Measurements from ENCODE around the gene LMF2. TPM values are rescaled to one million over a fixed set of nuclear protein-coding genes. Genes with fewer than 3 reads are reported as not detected.

LMF2 gene
- total and polyA plus RNA-seq, 2 of the 8 experiments (the other 6 are each of a cell fraction or from before 2014, with no cell fraction given) = 34.3 to 62.9 TPM

DNA sequence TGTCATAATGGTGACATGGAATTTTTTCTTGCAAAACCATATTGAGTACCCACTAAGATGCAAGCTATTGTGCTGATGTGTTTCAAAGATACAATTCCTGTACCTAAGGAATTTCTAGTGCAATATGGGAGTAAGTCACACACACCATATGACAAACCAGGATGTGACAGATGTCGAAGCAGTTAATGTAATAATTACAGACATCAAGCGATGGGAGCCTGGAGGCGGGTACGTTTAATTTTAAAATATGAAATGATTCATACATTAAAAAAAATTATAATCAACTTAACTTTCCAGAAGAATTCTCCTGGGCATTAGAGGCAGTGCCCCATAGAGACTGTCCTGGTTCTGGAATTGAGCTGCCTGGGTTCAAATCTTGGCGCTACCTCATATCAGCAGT lies 49.2 kb upstream of the LMF2 start (continued):
- no peak for TF ChIP-seq SP4 (IDR thresholded peaks at IDR 0.05; ENCODE audit: low read length)
- TF ChIP-seq, protein P1, sequence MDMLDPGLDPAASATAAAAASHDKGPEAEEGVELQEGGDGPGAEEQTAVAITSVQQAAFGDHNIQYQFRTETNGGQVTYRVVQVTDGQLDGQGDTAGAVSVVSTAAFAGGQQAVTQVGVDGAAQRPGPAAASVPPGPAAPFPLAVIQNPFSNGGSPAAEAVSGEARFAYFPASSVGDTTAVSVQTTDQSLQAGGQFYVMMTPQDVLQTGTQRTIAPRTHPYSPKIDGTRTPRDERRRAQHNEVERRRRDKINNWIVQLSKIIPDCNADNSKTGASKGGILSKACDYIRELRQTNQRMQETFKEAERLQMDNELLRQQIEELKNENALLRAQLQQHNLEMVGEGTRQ (IDR thresholded peaks at IDR 0.05; ENCODE audit: low read length) = no peak

Data from H1 (cell line).